CD4-positive, alpha-beta T cell (primary cell): ENCODE data around the gene RPS10. TPM values are rescaled to one million over a fixed set of nuclear protein-coding genes. Genes with fewer than 3 reads are reported as not detected.
A peak's percentile ranks its signal among the peaks of the same experiment; 100 is the strongest.
"Not testable (repeated sequence)": the region's sequence is repeated elsewhere in the genome, so short reads cannot be mapped to it uniquely, and the experiment has no call there.

ENCODE experiments used
- ATAC-seq: fragments of 200-7000 bp; cut with Tn5 transposase; one replicate; pipeline ENCODE4 v1.10.0; 2022; ENCODE audit warnings: mild to moderate bottlenecking; ENCODE audit not compliant: poor library complexity
- CTCF ChIA-PET: fragments of 350-600 bp; sonication (Branson Sonifier 250); formaldehyde crosslinking; loops from one replicate; lab custom pipeline; 2021; ENCODE audit warnings: antibody characterized with exemption, inconsistent platforms; lab: Charles Lee
- POLR2A ChIA-PET: fragments of 350-600 bp; sonication (Branson Sonifier 250); formaldehyde crosslinking; loops from one replicate; lab custom pipeline; 2021; ENCODE audit warnings: antibody characterized with exemption, inconsistent platforms; lab: Charles Lee
- DNase-seq, 14 experiments: peaks; one replicate each; pipeline ENCODE4 v3.0.0-alpha.2; 2013 to 2020; ENCODE audit warnings: mixed read lengths in 2 of 14
- H3K27ac ChIP-seq, 2 donors: one replicate each; pipeline versions ENCODE4 v1.5.1 to v1.7.0; 2013; ENCODE audit warnings: low read length in 2 of 2, low read depth in 1 of 2, mild to moderate bottlenecking in 1 of 2
- H3K27me3 ChIP-seq, 2 experiments: 1 replicate in 1 of 2; 2 replicates in 1 of 2; pipeline versions ENCODE4 v1.6.1 to v1.7.0; 2013; ENCODE audit warnings: low read length in 2 of 2, control low read depth in 1 of 2, mild to moderate bottlenecking in 1 of 2, moderate library complexity in 1 of 2; ENCODE audit not compliant: insufficient read depth in 2 of 2, control insufficient read depth in 1 of 2
- H3K36me3 ChIP-seq: one replicate; pipeline ENCODE4 v1.6.1; 2013; ENCODE audit warnings: low read length, control low read depth; ENCODE audit not compliant: insufficient read depth
- H3K4me1 ChIP-seq: one replicate; pipeline ENCODE4 v1.6.1; 2013; ENCODE audit warnings: low read length, control low read depth; ENCODE audit not compliant: insufficient read depth
- H3K4me3 ChIP-seq: one replicate; pipeline ENCODE4 v1.5.1; 2013; ENCODE audit warnings: mild to moderate bottlenecking, low read length, moderate library complexity
- H3K9me3 ChIP-seq, 2 experiments: 1 replicate in 1 of 2; 2 replicates in 1 of 2; pipeline versions ENCODE4 v1.6.1 to v1.7.0; 2013; ENCODE audit warnings: low read length in 2 of 2, mild to moderate bottlenecking in 2 of 2, control low read depth in 1 of 2, moderate library complexity in 1 of 2; ENCODE audit not compliant: control insufficient read depth in 1 of 2, insufficient read depth in 1 of 2
- H3K27ac Mint-ChIP-seq: one replicate; pipeline ENCODE4 v1.8.0; 2020; ENCODE audit warnings: mixed read lengths
- H3K27me3 Mint-ChIP-seq: one replicate; pipeline ENCODE4 v1.8.0; 2021; ENCODE audit warnings: mixed read lengths
- H3K36me3 Mint-ChIP-seq: one replicate; pipeline ENCODE4 v1.8.0; 2021; ENCODE audit warnings: low read depth, mixed read lengths
- H3K4me1 Mint-ChIP-seq: one replicate; pipeline ENCODE4 v1.8.0; 2021; ENCODE audit warnings: low read depth, mixed read lengths
- H3K4me3 Mint-ChIP-seq: one replicate; pipeline ENCODE4 v1.8.0; 2020; ENCODE audit warnings: mild to moderate bottlenecking, mixed read lengths
- H3K9me3 Mint-ChIP-seq: one replicate; pipeline ENCODE4 v1.8.0; 2020; ENCODE audit warnings: mixed read lengths
- CTCF ChIP-seq: fragments of 200-600 bp; IDR thresholded peaks from one replicate; pipeline ENCODE4 v1.8.0; 2022; ENCODE audit warnings: antibody characterized with exemption, mild to moderate bottlenecking
- intact Hi-C, 2 experiments: fragments of 100-400 bp; cut with DNase I in 1 of 2; cut with micrococcal nuclease in 1 of 2; formaldehyde crosslinking; loops; one replicate each; pipeline versions ENCODE4 v1.15.1 to v1.9.0; 2023 to 2025; cut with DNase I, micrococcal nuclease
- total RNA-seq, 174 experiments: library from RNA in 2 of 174; stranded (reverse) in 2 of 174; gene quantifications; one replicate each; pipeline ENCODE4 v1.2.3 and lab custom pipeline; 2021 to 2026

RPS10 gene
- total RNA-seq, 2 experiments from 2014 or later = 3,088 to 3,122 TPM

- H3K4me3 ChIP-seq = no peak overlapping the region
- H3K4me1 ChIP-seq = no peaks in the 10 kb centered on the region
- CTCF ChIA-PET = no interaction called here
- H3K9me3 Mint-ChIP-seq = no peaks in the 10 kb centered on the region
- POLR2A ChIA-PET = no interaction called here
- intact Hi-C loops = no loop called here
- H3K27ac ChIP-seq = no peak overlapping the region
- no peak overlapping the region for H3K4me3 Mint-ChIP-seq
- TF ChIP-seq CTCF = no peak
- no peaks in the 10 kb centered on the region for H3K9me3 ChIP-seq
- H3K27me3 ChIP-seq = no peaks in the 10 kb centered on the region
- peaks cover 9% of the 10 kb centered on the region for H3K4me1 Mint-ChIP-seq
- no peaks in the 10 kb centered on the region for H3K27me3 Mint-ChIP-seq
- peaks cover 28% of the 10 kb centered on the region for H3K36me3 Mint-ChIP-seq
- H3K27ac Mint-ChIP-seq = no peak overlapping the region
- no peak for DNase-seq
- ATAC-seq = no peak
- peaks cover 7% of the 10 kb centered on the region for H3K36me3 ChIP-seq
These were observed 13.9 kb downstream of the RPS10 start for GRCh38 chr6:34412016-34412415.

GRCh38 chr6:34407915-34408314, 18.0 kb downstream of the RPS10 start:
- H3K27me3 ChIP-seq, CTCF ChIA-PET, POLR2A ChIA-PET: not testable (repeated sequence)

GRCh38 chr6:34396518-34396917, 29.4 kb downstream of the RPS10 start:
- no peaks in the 10 kb centered on the region for H3K9me3 ChIP-seq
- Mint-ChIP-seq H3K9me3 (no peaks in the 10 kb centered on the region), H3K27me3 (no peaks in the 10 kb centered on the region), H3K36me3 (peaks cover 6% of the 10 kb centered on the region), H3K4me3 (no peak overlapping the region), H3K4me1 (peaks cover 17% of the 10 kb centered on the region), H3K27ac (no peak overlapping the region)
- ChIA-PET CTCF (interaction anchor here (2.3 kb wide), 1 partner anchor 147 kb away, joined by 10 read pairs; the partner anchor contains the start of gene SMIM29), POLR2A (no interaction called here)
- intact Hi-C loops = loop anchor here in 1 of 2 experiments (10.0 kb wide), 1 partner anchor 1502 kb away; no protein-coding TSS in a partner anchor
- ATAC-seq (no peak), DNase-seq (no peak)
- no peak overlapping the region for H3K27ac ChIP-seq
- H3K36me3 ChIP-seq = no peaks in the 10 kb centered on the region
- no peak for TF ChIP-seq CTCF
- no peaks in the 10 kb centered on the region for H3K27me3 ChIP-seq
- H3K4me1 ChIP-seq = peaks cover 18% of the 10 kb centered on the region
- H3K4me3 ChIP-seq = no peak overlapping the region

More at GRCh38 chr6:34407915-34408314, 18.0 kb downstream of the RPS10 start:
- H3K36me3 ChIP-seq, H3K9me3 Mint-ChIP-seq, intact Hi-C loops, H3K4me1 ChIP-seq, H3K27ac Mint-ChIP-seq, H3K27me3 Mint-ChIP-seq, H3K4me3 ChIP-seq, ATAC-seq, H3K36me3 Mint-ChIP-seq, H3K4me3 Mint-ChIP-seq, DNase-seq, H3K4me1 Mint-ChIP-seq, H3K27ac ChIP-seq, H3K9me3 ChIP-seq: not testable (repeated sequence)

- no peaks in the 10 kb centered on the region for H3K9me3 ChIP-seq
- ATAC-seq = no peak
- H3K4me1 ChIP-seq = peaks cover 28% of the 10 kb centered on the region
- Mint-ChIP-seq H3K27me3 (no peaks in the 10 kb centered on the region), H3K4me3 (peak overlapping the region; percentile 89), H3K27ac (no peak overlapping the region), H3K36me3 (peaks cover 6% of the 10 kb centered on the region), H3K4me1 (peaks cover 21% of the 10 kb centered on the region), H3K9me3 (no peaks in the 10 kb centered on the region)
- CTCF ChIA-PET = interaction anchor here (1.1 to 2.0 kb wide), 3 partner anchors 21 to 198 kb away, joined by 4 to 5 read pairs (median 5); partner anchors contain the start of gene SMIM29
- POLR2A ChIA-PET = interaction anchor here (2.3 to 5.7 kb wide), 3 partner anchors 32 to 157 kb away, joined by 10 to 33 read pairs (median 11); partner anchors contain the start of genes HMGA1, RPS10 and SMIM29
- DNase-seq = no peak
- no peaks in the 10 kb centered on the region for H3K36me3 ChIP-seq
- intact Hi-C loops = loop anchor here (2.0 to 10.0 kb wide), 5 partner anchors 33 to 1499 kb away; partner anchors contain the start of genes ILRUN (in 1 of the 2), RPS10 (in 1 of the 2) and SMIM29 (in 1 of the 2)
- no peak overlapping the region for H3K27ac ChIP-seq
- no peak overlapping the region for H3K4me3 ChIP-seq
- TF ChIP-seq CTCF = no peak
- H3K27me3 ChIP-seq = no peaks in the 10 kb centered on the region
These were observed 31.9 kb downstream of the RPS10 start for GRCh38 chr6:34393966-34394305.
